ENCODE data around the gene PGAP6. TPM values are rescaled to one million over a fixed set of nuclear protein-coding genes. Genes with fewer than 3 reads are reported as not detected.

PGAP6 gene
- total and polyA plus RNA-seq, 2 of the 8 experiments (the other 6 are each of a cell fraction or from before 2014, with no cell fraction given), result 86.8 to 364 TPM

GRCh38 chr16:370443-370842 is 11.3 kb downstream of the PGAP6 start, which contains the start of gene MRPL28 (continued):
- no peak for TF ChIP-seq USF2 (IDR thresholded peaks at IDR 0.05; ENCODE audit: low read length)
- TF ChIP-seq SRF (IDR thresholded peaks at IDR 0.05; ENCODE audit: low read depth, low read length), result no peak
- no peak for TF ChIP-seq CBX8 (IDR thresholded peaks at IDR 0.05; ENCODE audit: borderline replicate concordance, low read depth, low read length)
- TF ChIP-seq CHD2 (IDR thresholded peaks at IDR 0.05; ENCODE audit: low read length), result peak; percentile 88
- TF ChIP-seq PHF8 (conservative IDR thresholded peaks at IDR 0.05; ENCODE audit: low read depth, low read length), result no peak
- TF ChIP-seq RBBP5 (IDR thresholded peaks at IDR 0.05; ENCODE audit: borderline replicate concordance, low read depth, low read length), result no peak
- no peak for TF ChIP-seq ZNF274 (IDR thresholded peaks at IDR 0.05; ENCODE audit: borderline replicate concordance, extremely low read depth, low read length)
- TF ChIP-seq SP1 (IDR thresholded peaks at IDR 0.05; ENCODE audit: low read depth, low read length), result peak; percentile 93
- TF ChIP-seq CTCF (IDR thresholded peaks at IDR 0.05; ENCODE audit: control extremely low read depth in 1 of 3, insufficient read depth in 1 of 3, low read depth in 1 of 3, low read length in 3 of 3), result no peak
- TF ChIP-seq HDAC6 (IDR thresholded peaks at IDR 0.05; ENCODE audit: low read depth, low read length), result no peak
- no peak for TF ChIP-seq SUZ12 (IDR thresholded peaks at IDR 0.05; ENCODE audit: low read length)
- no peak for TF ChIP-seq TAF7 (optimal IDR thresholded peaks at IDR 0.05; ENCODE audit: borderline replicate concordance, low read depth, low read length)
- no peak for TF ChIP-seq HDAC2 (IDR thresholded peaks at IDR 0.05; ENCODE audit: borderline replicate concordance in 1 of 2, low read depth in 2 of 2, low read length in 2 of 2)
- TF ChIP-seq SIRT6 (IDR thresholded peaks at IDR 0.05; ENCODE audit: low read length), result no peak
- peak; percentile 96 for TF ChIP-seq GABPA (IDR thresholded peaks at IDR 0.05; ENCODE audit: borderline replicate concordance, insufficient read depth, low read length)
- no peak for TF ChIP-seq CTBP2 (IDR thresholded peaks at IDR 0.05; ENCODE audit: borderline replicate concordance, insufficient read depth, insufficient read length, low read length)

Measured in H1 (cell line).